Erythroblast (primary cell): ENCODE measurements around the gene CREB5.

Experiments used
- GATA1 ChIP-seq: IDR thresholded peaks from 2 replicates; pipeline ENCODE4 v1.6.1; 2011; ENCODE audit warnings: low read depth, mild to moderate bottlenecking, control low read depth, low read length, moderate library complexity
- POLR2A ChIP-seq: IDR thresholded peaks from 2 replicates; pipeline ENCODE4 v1.6.1; 2011; ENCODE audit warnings: mild to moderate bottlenecking, low read length

DNA sequence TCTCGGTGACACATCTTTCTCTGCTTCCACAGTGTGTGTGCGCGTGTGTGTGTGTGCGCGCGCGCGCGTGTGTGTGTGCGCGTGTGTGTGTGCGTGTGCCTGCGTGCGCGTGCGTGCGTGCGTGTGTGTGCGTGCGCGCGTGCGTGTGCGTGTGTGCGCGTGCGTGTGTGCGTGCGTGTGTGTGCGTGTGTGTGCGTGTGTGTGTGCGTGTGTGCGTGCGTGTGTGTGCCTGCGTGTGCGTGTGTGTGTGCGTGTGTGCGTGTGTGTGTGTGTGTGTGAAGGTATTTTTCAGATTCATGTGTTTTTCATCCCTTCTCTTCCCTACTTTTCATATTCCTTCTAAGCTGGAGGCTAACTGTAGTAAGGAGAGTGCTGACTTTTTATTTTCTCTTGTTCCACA is 148.4 kb downstream of the CREB5 start:
- TF ChIP-seq POLR2A (no peak), GATA1 (no peak)
